Activated naive CD4-positive, alpha-beta T cell treated with anti-CD3 and anti-CD28 coated beads, Interleukin-2, amount 50 U/mL, for 72 hours (primary cell): ENCODE results near the gene UTRN. TPM values are rescaled to one million over a fixed set of nuclear protein-coding genes. Genes with fewer than 3 reads are reported as not detected.

ENCODE experiments used
- ATAC-seq, 2 donors: fragments of 150-1000 bp; cut with Tn5 transposase; 2 replicates each; pipeline ENCODE4 v1.10.0; 2021; ENCODE audit warnings: mild to moderate bottlenecking in 2 of 2, moderate library complexity in 2 of 2
- DNase-seq, 2 donors: peaks; one replicate each; pipeline ENCODE4 v3.0.0; 2021 to 2022; ENCODE audit warnings: low spot score in 2 of 2
- H3K27ac Mint-ChIP-seq, 2 donors: one replicate each; pipeline ENCODE4 v1.8.0; 2022; ENCODE audit warnings: mild to moderate bottlenecking in 2 of 2, mixed read lengths in 2 of 2
- H3K36me3 Mint-ChIP-seq, 2 donors: one replicate each; pipeline ENCODE4 v1.8.0; 2022; ENCODE audit warnings: mixed read lengths in 2 of 2
- H3K9me3 Mint-ChIP-seq, 2 donors: one replicate each; pipeline ENCODE4 v1.8.0; 2022; ENCODE audit warnings: mixed read lengths in 2 of 2
- total RNA-seq, 2 donors: library from RNA; stranded (reverse); gene quantifications; one replicate each; pipeline ENCODE4 v1.2.3, GENCODE V29; 2022

UTRN gene
- total RNA-seq, 2 donors from 2014 or later, result 56.9 to 63.4 TPM

DNA sequence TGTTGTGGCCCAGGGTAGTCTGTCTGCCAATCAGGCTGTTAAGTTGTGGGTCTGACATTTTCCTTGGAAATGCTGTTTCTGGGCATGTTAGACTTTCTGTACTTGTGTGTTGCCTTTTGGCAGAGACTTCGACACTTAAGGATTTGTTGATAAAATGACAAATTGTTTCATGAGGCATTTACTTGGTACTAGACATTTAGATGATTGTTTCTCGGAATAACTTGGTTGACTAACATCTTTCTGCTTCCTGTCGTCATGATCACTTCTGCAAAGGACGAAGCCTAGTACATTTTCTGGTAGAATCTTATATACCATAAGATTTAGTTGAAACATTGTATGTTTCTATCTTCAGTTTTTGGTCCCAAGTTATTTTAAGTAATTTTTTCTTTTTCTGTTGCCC, 34.1 kb downstream of the UTRN start:
- no peaks in the 10 kb centered on the region for H3K36me3 Mint-ChIP-seq
- ATAC-seq (no peak), DNase-seq (no peak)
- no peak overlapping the region for H3K27ac Mint-ChIP-seq
- no peaks in the 10 kb centered on the region for H3K9me3 Mint-ChIP-seq

DNA sequence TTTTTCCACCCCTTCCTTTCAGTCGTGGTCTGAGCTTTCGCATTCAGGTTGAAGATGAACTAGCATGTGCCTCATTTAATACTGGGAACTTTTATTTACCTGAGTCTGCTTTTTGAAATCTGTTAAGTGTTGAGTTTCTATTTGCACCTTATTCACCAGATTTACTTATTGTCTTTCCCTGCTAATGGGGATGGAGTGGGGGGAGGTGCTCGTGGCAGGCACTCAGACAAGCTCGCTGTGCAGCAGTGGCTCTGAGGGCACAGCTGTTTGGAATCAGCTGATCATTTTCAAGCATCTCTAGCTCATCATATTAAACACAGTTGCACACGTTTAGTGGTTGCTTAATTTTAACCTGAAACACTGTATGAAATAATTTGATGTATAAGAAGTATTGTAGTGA, 35.6 kb downstream of the UTRN start:
- H3K9me3 Mint-ChIP-seq, result no peaks in the 10 kb centered on the region
- DNase-seq (no peak), ATAC-seq (no peak)
- no peak overlapping the region for H3K27ac Mint-ChIP-seq
- no peaks in the 10 kb centered on the region for H3K36me3 Mint-ChIP-seq

DNA sequence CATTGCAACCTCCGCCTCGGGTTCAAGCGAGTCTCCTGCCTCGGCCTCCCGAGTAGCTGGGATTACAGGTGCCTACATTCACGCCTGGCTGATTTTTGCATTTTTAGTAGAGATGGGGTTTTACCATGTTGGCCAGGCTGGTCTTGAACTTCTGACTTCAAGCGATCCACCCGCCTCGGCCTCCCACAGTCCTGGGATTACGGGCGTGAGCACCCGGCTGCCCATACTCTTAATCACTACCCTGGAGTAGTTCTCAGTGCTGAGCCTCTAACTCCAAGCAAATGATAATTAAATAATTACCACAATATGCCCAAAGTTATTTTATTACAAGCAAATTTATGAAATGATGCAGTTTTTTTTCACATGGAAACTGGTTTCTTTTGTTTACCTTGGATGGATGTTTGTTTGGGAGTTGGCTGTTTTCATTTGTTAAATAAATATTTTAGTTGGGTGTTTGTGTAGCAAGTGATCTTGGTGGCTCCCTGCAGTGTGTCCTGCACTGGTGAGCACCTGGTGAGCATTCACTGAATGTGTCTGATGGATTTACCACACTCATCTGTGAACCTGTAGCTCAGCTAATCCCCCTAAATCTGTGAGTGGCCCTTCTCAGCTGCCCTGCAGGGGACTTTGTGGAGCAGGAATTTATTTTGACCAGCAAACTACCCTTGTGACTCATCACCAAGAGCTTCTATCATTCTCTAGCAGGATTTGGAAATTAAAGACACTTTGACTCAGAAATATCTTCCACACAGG, 36.9 kb downstream of the UTRN start:
- no peak overlapping the region for H3K27ac Mint-ChIP-seq
- H3K9me3 Mint-ChIP-seq, result no peaks in the 10 kb centered on the region
- no peak for DNase-seq
- no peaks in the 10 kb centered on the region for H3K36me3 Mint-ChIP-seq
- no peak for ATAC-seq

DNA sequence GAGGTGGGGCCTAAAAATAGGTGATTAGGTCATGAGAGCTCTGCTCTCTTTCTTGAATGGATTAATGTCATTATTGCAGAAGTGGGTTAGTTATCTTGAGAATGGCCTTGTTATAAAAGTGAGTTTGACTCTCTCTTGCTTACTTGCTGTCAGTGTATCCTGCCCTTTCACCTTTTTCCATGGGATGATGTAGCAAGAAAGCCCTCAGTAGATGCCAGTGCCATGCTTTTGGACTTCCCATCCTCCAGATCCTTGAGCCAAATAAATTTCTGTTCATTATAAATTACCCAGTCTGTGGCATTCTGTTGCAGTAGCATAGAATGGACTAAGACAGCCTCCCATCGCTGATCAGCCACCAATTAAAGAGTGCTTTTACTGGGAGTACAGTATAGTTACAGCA, 40.1 kb downstream of the UTRN start:
- no peak for DNase-seq
- ATAC-seq, result no peak
- Mint-ChIP-seq H3K36me3 (no peaks in the 10 kb centered on the region), H3K27ac (no peak overlapping the region), H3K9me3 (no peaks in the 10 kb centered on the region)

DNA sequence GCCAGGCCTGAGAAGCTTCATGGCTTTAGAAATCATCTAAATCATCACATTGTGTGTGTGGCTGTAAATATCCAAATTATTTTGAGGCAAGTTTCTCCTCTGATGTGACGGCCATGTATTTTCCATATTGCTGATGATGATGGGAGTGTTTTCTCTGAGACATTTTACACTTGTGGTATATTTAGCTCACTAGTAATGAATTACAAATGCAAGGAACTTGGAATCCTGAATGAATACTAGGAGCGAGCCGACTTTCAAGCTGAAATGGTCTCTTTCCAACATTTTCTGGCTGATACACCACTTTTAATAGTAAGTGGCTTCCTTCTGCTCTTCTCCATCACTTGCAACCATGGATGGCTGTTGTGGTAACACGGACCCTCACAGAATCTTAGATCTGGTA, 41.3 kb downstream of the UTRN start:
- Mint-ChIP-seq H3K36me3 (no peaks in the 10 kb centered on the region), H3K27ac (no peak overlapping the region), H3K9me3 (no peaks in the 10 kb centered on the region)
- no peak for ATAC-seq
- DNase-seq, result no peak

DNA sequence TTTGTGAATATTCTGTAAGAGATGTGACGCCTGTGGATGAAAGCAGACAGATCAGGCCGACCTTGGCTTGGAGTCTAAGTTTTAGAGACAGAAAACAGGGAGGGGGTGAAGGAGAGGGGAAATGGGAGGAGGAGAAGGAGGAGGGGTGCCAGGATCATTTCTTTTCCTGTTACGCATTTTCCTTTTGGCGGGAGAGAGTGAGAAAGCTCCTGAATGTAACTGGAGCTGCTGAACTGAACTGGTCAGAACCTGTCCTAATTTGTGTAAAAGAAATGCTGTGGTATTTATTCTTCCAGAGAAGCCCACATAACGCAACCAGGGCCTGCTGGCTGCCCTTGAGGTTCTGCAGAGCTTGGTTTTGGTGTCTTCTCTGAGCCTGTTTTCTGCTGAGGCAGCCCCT, 41.9 kb downstream of the UTRN start:
- no peak overlapping the region for H3K27ac Mint-ChIP-seq
- DNase-seq, result no peak
- no peaks in the 10 kb centered on the region for H3K9me3 Mint-ChIP-seq
- H3K36me3 Mint-ChIP-seq, result no peaks in the 10 kb centered on the region
- ATAC-seq, result no peak

DNA sequence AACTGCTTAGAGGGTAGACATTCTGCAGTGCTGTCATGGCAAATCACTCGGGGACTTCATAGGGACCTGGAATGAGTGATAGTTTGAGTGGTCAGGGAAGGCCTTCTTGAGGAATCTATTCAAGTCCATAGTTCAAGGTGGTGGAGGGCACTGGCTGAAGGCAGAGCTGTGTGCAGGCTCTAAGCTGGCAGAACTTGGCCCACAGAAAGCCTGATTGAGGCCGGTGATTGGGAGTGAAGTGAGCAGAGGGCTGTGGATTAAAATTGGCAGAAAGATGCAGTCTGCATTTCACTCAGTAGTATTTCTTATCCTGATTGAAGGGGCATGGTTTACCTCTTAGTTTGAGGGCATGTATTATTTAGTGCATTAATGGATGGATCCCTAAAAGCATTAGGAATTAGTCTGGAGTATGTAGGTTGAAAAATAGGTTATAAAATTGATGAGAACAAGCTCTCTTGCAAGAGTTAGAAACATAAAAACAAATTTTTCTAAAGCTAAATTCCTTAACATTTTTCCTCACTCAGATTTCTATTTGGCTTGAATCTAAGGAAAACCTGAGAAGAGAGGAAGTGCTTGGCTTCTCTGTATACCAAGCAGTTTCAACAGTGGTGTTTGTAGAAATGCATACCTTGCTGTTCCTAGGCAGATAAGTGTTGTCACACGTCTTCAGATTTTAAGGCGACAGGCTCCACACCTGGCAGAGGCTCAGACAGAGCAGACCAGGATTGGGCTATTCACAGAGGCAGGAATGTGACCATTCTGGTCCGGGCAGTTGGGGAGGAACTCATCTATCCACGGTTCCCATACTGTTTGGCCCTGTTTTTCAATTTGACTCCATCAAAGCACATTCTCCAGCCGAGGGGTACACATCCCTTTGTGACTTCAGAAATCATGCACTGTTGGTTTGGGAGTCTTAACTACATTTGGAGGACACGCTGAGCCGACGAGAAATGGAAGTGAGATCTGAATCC, 45.2 kb downstream of the UTRN start:
- H3K36me3 Mint-ChIP-seq, result no peaks in the 10 kb centered on the region
- H3K9me3 Mint-ChIP-seq, result no peaks in the 10 kb centered on the region
- ATAC-seq (no peak), DNase-seq (no peak)
- H3K27ac Mint-ChIP-seq, result peak overlapping the region in 1 of 2 donors; percentile 51

DNA sequence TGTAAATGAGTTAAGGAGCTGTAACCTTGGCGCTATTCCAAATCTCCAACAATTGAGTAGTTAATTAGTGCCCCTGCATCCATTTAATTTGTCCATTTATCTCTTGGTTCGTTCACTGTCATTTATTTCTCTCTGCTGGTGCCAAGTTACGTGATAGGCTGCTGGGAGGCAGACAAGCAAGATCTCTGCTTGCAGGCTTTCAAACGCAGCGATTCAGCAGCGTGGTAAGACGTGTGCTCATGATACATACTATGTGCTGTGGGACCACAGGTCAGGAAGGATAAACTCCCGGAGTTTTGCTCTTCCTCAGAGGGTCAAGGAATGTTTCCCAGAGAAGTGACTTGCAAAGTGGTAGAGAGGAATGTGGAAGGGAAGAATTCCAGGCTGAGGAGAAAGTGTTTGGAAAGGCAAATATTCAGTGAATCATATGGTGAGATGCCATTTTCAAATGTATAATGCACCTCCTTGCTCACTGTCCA, 46.4 kb downstream of the UTRN start:
- DNase-seq (no peak), ATAC-seq (no peak)
- H3K36me3 Mint-ChIP-seq, result no peaks in the 10 kb centered on the region
- no peak overlapping the region for H3K27ac Mint-ChIP-seq
- no peaks in the 10 kb centered on the region for H3K9me3 Mint-ChIP-seq

DNA sequence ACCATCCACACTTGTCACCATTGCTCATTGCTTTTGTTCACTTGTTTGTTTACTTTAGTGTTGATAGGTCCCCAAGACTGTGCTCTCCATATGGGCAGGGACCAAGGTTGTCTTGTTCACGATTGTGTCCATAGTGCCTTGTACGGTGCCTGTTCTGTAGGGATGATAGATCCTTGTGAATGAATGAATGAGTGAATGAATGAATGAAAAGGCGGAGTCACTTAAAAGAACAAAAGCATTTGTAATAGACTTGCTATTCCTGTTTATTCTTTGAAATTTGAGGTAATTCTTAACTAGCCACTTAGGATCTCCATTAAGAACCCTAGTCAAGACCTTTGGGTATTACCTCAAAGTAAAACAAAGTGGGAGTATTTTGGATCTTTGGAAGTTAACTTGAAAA, 47.0 kb downstream of the UTRN start:
- DNase-seq, result no peak
- Mint-ChIP-seq H3K36me3 (no peaks in the 10 kb centered on the region), H3K9me3 (no peaks in the 10 kb centered on the region), H3K27ac (no peak overlapping the region)
- no peak for ATAC-seq

DNA sequence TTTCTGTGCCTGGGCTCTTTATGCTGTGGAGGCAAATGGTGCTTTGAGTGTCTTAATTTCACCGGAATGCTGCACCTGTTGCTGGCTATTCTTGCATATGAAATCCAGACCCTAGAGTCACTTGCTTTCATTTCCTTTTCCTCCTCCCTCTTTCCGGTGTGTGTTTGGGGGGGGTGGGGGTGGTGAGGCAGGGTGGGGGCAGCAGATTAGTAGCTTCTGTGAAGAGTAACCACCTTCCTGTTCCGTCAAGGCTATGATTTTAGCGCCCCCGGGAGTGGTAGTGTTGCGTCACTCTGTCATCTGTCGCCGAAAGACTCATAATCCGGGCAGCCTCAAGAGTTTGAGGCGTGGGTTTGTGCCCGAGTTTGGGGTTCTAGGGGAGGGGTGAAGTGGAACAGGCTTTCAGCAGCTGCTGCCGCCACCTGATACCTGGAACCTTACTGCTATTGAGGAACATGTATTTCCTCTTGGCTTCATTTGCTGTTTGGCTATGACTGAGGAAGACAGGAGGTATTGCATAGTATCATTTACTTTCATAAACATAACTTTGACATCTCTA, 49.1 kb downstream of the UTRN start:
- ATAC-seq (peak; percentile 72 to 81), DNase-seq (peak in 1 of 2 donors; percentile 40)
- H3K9me3 Mint-ChIP-seq, result no peaks in the 10 kb centered on the region
- no peaks in the 10 kb centered on the region for H3K36me3 Mint-ChIP-seq
- H3K27ac Mint-ChIP-seq, result no peak overlapping the region

Other genes starting within 250 kb of the UTRN start
- 100 to 1,000 TPM; 129 to 194 TPM for gene SF3B5, start 189.8 kb upstream of the UTRN start, total RNA-seq
- 10 to 100 TPM; 23.3 to 24.6 TPM for gene STX11, start 134.8 kb upstream of the UTRN start, total RNA-seq